WTC11 (cell line): ENCODE measurements around the gene NHERF1. TPM values are rescaled to one million over a fixed set of nuclear protein-coding genes. Genes with fewer than 3 reads are reported as not detected.

ENCODE experiments used
- ARID4B ChIP-seq: sonication (generic); formaldehyde crosslinking; IDR thresholded peaks from 2 replicates; pipeline ENCODE4 v1.8.0; 2023; ENCODE audit warnings: missing genetic modification reagents, mild to moderate bottlenecking, borderline replicate concordance
- GABPB1 ChIP-seq: sonication (generic); formaldehyde crosslinking; IDR thresholded peaks from 2 replicates; pipeline ENCODE4 v1.8.1; 2023; ENCODE audit warnings: mild to moderate bottlenecking, missing genetic modification reagents
- MLX ChIP-seq: sonication (generic); formaldehyde crosslinking; IDR thresholded peaks from 2 replicates; pipeline ENCODE4 v1.8.1; 2023; ENCODE audit warnings: mild to moderate bottlenecking, missing genetic modification reagents, moderate library complexity
- NR2C2 ChIP-seq: sonication (generic); formaldehyde crosslinking; IDR thresholded peaks from 2 replicates; pipeline ENCODE4 v1.8.0; 2022; ENCODE audit warnings: mild to moderate bottlenecking, missing genetic modification reagents
- OVOL2 ChIP-seq: fragments of 250-450 bp; sonication (Bioruptor Pico); IDR thresholded peaks from 2 replicates; pipeline ENCODE4 v1.9.0; 2021; ENCODE audit warnings: mild to moderate bottlenecking, borderline replicate concordance
- PREB ChIP-seq: sonication (generic); formaldehyde crosslinking; IDR thresholded peaks from 2 replicates; pipeline ENCODE4 v1.8.1; 2022; ENCODE audit warnings: mild to moderate bottlenecking, missing genetic modification reagents, moderate library complexity, borderline replicate concordance
- microRNA-seq: library from miRNA; unstranded; fragments of <30 nt; microRNA quantifications from one replicate; pipeline ENCODE4 v1.2.0, GENCODE V29; 2022; ENCODE audit warnings: borderline number of aligned reads
- total RNA-seq: library from RNA; stranded (reverse); gene quantifications from 3 replicates; pipeline ENCODE4 v1.2.3, GENCODE V29; 2021

Gene NHERF1
- total RNA-seq, 1 experiment from 2014 or later, result 111 TPM

- TF ChIP-seq ARID4B (CRISPR knock-in tag), result no peak
- no peak for TF ChIP-seq MLX (CRISPR knock-in tag)
- TF ChIP-seq NR2C2 (CRISPR knock-in tag), result no peak
- no peak for TF ChIP-seq PREB (CRISPR knock-in tag)
- TF ChIP-seq GABPB1, result no peak
- no peak for TF ChIP-seq OVOL2 (CRISPR knock-in tag)
Measured at GRCh38 chr17:74818291-74818938, 70.0 kb downstream of the NHERF1 start (continued).

Small RNAs within 50 kb of the gene (microRNA-seq; reads per million reads assigned to microRNA genes)
- 24.5 reads per million, percentile 42 among the genes with 10 or more reads in this experiment for gene MIR3615

Other genes starting within 250 kb of the NHERF1 start
- not detected in 3 replicates for gene CD300LB, start 217.2 kb upstream of the NHERF1 start, total RNA-seq
- not detected in 3 replicates for gene CD300C, start 202.5 kb upstream of the NHERF1 start, total RNA-seq
- not detected in 3 replicates for gene CD300H, start 181.1 kb upstream of the NHERF1 start, total RNA-seq
- not detected in 3 replicates for gene CD300LD, start 156.3 kb upstream of the NHERF1 start, total RNA-seq
- gene CD300E, start 124.9 kb upstream of the NHERF1 start, total RNA-seq, result not detected in 3 replicates
- not detected in 3 replicates for gene CD300LF, start 35.7 kb upstream of the NHERF1 start, total RNA-seq
- 8.8 to 9.4 TPM (median 8.9 TPM) in 3 replicates for gene RAB37, start 11.4 kb upstream of the NHERF1 start, total RNA-seq
- gene NAT9, start 27.7 kb downstream of the NHERF1 start, total RNA-seq, result 66.0 to 71.2 TPM (median 67.1 TPM) in 3 replicates
- gene GRIN2C, start 111.3 kb downstream of the NHERF1 start, total RNA-seq, result 0.14 to 0.31 TPM (median 0.23 TPM) in 3 replicates
- 46.5 to 52.8 TPM (median 49.7 TPM) in 3 replicates for gene FDXR, start 124.4 kb downstream of the NHERF1 start, total RNA-seq
- gene FADS6, start 145.0 kb downstream of the NHERF1 start, total RNA-seq, result 1.1 to 2.2 TPM (median 1.2 TPM) in 3 replicates
- 1.9 to 2.9 TPM (median 2.6 TPM) in 3 replicates for gene USH1G, start 174.6 kb downstream of the NHERF1 start, total RNA-seq
- gene OTOP2, start 175.6 kb downstream of the NHERF1 start, total RNA-seq, result not detected in 3 replicates
- gene OTOP3, start 187.3 kb downstream of the NHERF1 start, total RNA-seq, result not detected in 3 replicates
- gene HID1, start 224.1 kb downstream of the NHERF1 start, total RNA-seq, result 16.7 to 19.4 TPM (median 19.3 TPM) in 3 replicates
- 28.6 to 31.3 TPM (median 31.0 TPM) in 3 replicates for gene CDR2L, start 239.0 kb downstream of the NHERF1 start, total RNA-seq